Measurements from ENCODE around the gene COL5A1. TPM values are rescaled to one million over a fixed set of nuclear protein-coding genes. Genes with fewer than 3 reads are reported as not detected.

Gene COL5A1
- total RNA-seq, 1 experiment from 2014 or later = 9.5 TPM

- TF ChIP-seq, protein P1, sequence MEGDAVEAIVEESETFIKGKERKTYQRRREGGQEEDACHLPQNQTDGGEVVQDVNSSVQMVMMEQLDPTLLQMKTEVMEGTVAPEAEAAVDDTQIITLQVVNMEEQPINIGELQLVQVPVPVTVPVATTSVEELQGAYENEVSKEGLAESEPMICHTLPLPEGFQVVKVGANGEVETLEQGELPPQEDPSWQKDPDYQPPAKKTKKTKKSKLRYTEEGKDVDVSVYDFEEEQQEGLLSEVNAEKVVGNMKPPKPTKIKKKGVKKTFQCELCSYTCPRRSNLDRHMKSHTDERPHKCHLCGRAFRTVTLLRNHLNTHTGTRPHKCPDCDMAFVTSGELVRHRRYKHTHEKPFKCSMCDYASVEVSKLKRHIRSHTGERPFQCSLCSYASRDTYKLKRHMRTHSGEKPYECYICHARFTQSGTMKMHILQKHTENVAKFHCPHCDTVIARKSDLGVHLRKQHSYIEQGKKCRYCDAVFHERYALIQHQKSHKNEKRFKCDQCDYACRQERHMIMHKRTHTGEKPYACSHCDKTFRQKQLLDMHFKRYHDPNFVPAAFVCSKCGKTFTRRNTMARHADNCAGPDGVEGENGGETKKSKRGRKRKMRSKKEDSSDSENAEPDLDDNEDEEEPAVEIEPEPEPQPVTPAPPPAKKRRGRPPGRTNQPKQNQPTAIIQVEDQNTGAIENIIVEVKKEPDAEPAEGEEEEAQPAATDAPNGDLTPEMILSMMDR (conservative IDR thresholded peaks at IDR 0.05) = no peak
- peaks cover 5 to 6% (median 6%) of the 10 kb centered on the region in 3 experiments; a peak in 3 of 7 replicates for H3K36me3 Mint-ChIP-seq (ENCODE audit: insufficient read depth in 1 of 3, low read depth in 3 of 3)
- no peaks in the 10 kb centered on the region for H3K23me2 ChIP-seq (ENCODE audit: insufficient read length, low read depth, low read length, poor library complexity, severe bottlenecking)
- H4K20me1 ChIP-seq (ENCODE audit: control insufficient read depth, insufficient read depth, insufficient read length) = no peaks in the 10 kb centered on the region
- no peak overlapping the region for H3K23ac ChIP-seq (ENCODE audit: insufficient read length, low read depth, low read length)
- H3K27me3 Mint-ChIP-seq (ENCODE audit: low read depth) = no peaks in the 10 kb centered on the region
- H3K9ac ChIP-seq (ENCODE audit: extremely low read depth, insufficient read length, low read length) = no peak overlapping the region
- H3K27ac Mint-ChIP-seq = no peak overlapping the region; a peak in 2 of 7 replicates
- no peak overlapping the region for H2BK20ac ChIP-seq (ENCODE audit: low read depth, low read length, poor library complexity, severe bottlenecking)
- no peak overlapping the region for H2BK12ac ChIP-seq (ENCODE audit: insufficient read length, low read depth, low read length)
- WGBS (ENCODE audit: extremely low coverage, insufficient read length, low lambda C conversion rate) = no CpG with 5 or more reads among the region's 10 CpGs
- no peak overlapping the region for H3T11ph ChIP-seq (ENCODE audit: low read length)
- no peak overlapping the region for H3K4me3 Mint-ChIP-seq
- H2BK15ac ChIP-seq (ENCODE audit: low read depth, low read length) = no peak overlapping the region
- H3K79me1 ChIP-seq (ENCODE audit: insufficient read depth, low read depth, low read length, poor library complexity, severe bottlenecking) = no peaks in the 10 kb centered on the region
- H4K5ac ChIP-seq (ENCODE audit: insufficient read length, low read depth, low read length) = no peak overlapping the region
- H3K4me2 ChIP-seq (ENCODE audit: insufficient read depth, insufficient read length, low read length) = no peak overlapping the region
- H3K4ac ChIP-seq (ENCODE audit: low read depth, low read length) = no peak overlapping the region
- H3K14ac ChIP-seq (ENCODE audit: insufficient read depth, low read length) = no peak overlapping the region; the same call in 1 of the 2 replicates
- H3K79me2 ChIP-seq (ENCODE audit: insufficient read depth, low read length) = no peaks in the 10 kb centered on the region
- H2AK5ac ChIP-seq (ENCODE audit: insufficient read length, low read length) = no peak overlapping the region
- no peaks in the 10 kb centered on the region for H3K4me1 ChIP-seq (ENCODE audit: insufficient read depth, low read length)
- H3K9me3 ChIP-seq (ENCODE audit: control insufficient read depth, low read depth, low read length) = no peaks in the 10 kb centered on the region
- no peaks in the 10 kb centered on the region for H3K4me1 Mint-ChIP-seq
- H4K8ac ChIP-seq (replicated peaks; ENCODE audit: insufficient read length, low read depth, low read length) = no peak overlapping the region
- no peak overlapping the region for H2BK120ac ChIP-seq (ENCODE audit: low read depth, low read length, poor library complexity, severe bottlenecking)
- H3K27ac ChIP-seq (ENCODE audit: insufficient read length, low read depth, low read length) = no peak overlapping the region
- no peak overlapping the region for H4K91ac ChIP-seq (ENCODE audit: insufficient read length, low read depth, low read length)
- H2BK5ac ChIP-seq (ENCODE audit: insufficient read length, low read length) = no peak overlapping the region
- H3K18ac ChIP-seq (ENCODE audit: insufficient read length, low read depth, low read length) = no peak overlapping the region
- H2AFZ ChIP-seq (ENCODE audit: low read length) = no peak overlapping the region
- peaks cover 6 to 13% of the 10 kb centered on the region in 2 experiments for H3K9me3 Mint-ChIP-seq
- H3K56ac ChIP-seq (ENCODE audit: insufficient read length, low read depth, low read length) = no peak overlapping the region
- no peaks in the 10 kb centered on the region for H3K27me3 ChIP-seq (ENCODE audit: insufficient read depth, low read length)
- DNase-seq = no peak
Measured at GRCh38 chr9:134756098-134756497, 114.5 kb downstream of the COL5A1 start.
